Prostate gland (tissue), 2 donors: ENCODE data around the gene RDH12.

ENCODE experiments used
- POLR2AphosphoS5 ChIP-seq: sonication (generic); formaldehyde crosslinking; IDR thresholded peaks from one replicate; pipeline ENCODE4 v1.6.1; 2017; ENCODE audit warnings: antibody characterized with exemption
- TF ChIP-seq, protein P1 (sequence below), 4 experiments: fragments of 200-600 bp in 2 of 4; fragments of 450-650 bp in 2 of 4; sonication (generic) in 2 of 4; IDR thresholded peaks; 1 replicate in 3 of 4; 2 replicates in 1 of 4; pipeline ENCODE4 v1.5.1; 2016 to 2019; ENCODE audit warnings: antibody characterized with exemption in 4 of 4, mild to moderate bottlenecking in 2 of 4, moderate library complexity in 2 of 4

DNA sequence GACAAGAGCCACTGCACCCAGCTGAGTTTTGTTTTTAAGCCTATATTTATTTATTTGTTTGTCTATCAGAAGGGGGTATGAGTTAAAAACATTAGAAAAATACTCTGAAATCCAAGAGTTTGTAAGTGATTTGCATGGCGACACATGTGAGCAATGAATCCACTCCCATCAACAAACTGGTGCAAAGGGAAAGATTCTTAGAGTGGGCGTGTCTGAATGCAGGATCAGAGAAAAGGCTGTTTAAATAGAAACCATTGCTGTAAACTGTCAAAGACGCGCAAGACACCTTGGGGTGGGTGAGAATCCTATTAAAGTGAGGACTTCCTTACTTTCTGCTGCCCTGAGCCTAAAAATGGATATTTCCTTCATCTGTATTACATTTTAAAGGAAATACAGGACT is 62.8 kb downstream of the RDH12 start:
- TF ChIP-seq, protein P1, sequence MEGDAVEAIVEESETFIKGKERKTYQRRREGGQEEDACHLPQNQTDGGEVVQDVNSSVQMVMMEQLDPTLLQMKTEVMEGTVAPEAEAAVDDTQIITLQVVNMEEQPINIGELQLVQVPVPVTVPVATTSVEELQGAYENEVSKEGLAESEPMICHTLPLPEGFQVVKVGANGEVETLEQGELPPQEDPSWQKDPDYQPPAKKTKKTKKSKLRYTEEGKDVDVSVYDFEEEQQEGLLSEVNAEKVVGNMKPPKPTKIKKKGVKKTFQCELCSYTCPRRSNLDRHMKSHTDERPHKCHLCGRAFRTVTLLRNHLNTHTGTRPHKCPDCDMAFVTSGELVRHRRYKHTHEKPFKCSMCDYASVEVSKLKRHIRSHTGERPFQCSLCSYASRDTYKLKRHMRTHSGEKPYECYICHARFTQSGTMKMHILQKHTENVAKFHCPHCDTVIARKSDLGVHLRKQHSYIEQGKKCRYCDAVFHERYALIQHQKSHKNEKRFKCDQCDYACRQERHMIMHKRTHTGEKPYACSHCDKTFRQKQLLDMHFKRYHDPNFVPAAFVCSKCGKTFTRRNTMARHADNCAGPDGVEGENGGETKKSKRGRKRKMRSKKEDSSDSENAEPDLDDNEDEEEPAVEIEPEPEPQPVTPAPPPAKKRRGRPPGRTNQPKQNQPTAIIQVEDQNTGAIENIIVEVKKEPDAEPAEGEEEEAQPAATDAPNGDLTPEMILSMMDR (IDR thresholded peaks at IDR 0.05): no peak
- TF ChIP-seq POLR2AphosphoS5: no peak
